HG03520 (cell line): ENCODE data around the gene ECI2.

Experiments used
- ATAC-seq: cut with Tn5 transposase; IDR thresholded peaks from one replicate; pipeline ENCODE4 v1.9.1; 2021; ENCODE audit warnings: mild to moderate bottlenecking, moderate library complexity; ENCODE audit not compliant: unreplicated experiment

Gene ECI2

GRCh38 chr6:4134841-4135664 lies at the start of gene ECI2:
Gene ECI2 (minus strand): TSS chr6:4135575. CDS start chr6:4135560, 15 bp downstream.
- ATAC-seq: peak; percentile 38

GRCh38 chr6:4180652-4181255 lies 45.4 kb upstream of the ECI2 start:
- no peak for ATAC-seq

- no peak for ATAC-seq
These were observed 44.7 kb upstream of the ECI2 start for GRCh38 chr6:4179960-4180651.

- no peak for ATAC-seq
These were observed 43.5 kb upstream of the ECI2 start for GRCh38 chr6:4178737-4179333.

- ATAC-seq: no peak
These were observed 41.5 kb upstream of the ECI2 start for GRCh38 chr6:4176907-4177306.

- no peak for ATAC-seq
These were observed 38.7 kb upstream of the ECI2 start for GRCh38 chr6:4174042-4174441.

- no peak for ATAC-seq
These were observed 37.0 kb upstream of the ECI2 start for GRCh38 chr6:4172368-4172767.

- ATAC-seq: no peak
These were observed 34.9 kb upstream of the ECI2 start for GRCh38 chr6:4170297-4170696.

GRCh38 chr6:4169028-4169789 lies 33.8 kb upstream of the ECI2 start:
- no peak for ATAC-seq

GRCh38 chr6:4167833-4168232 lies 32.5 kb upstream of the ECI2 start:
- ATAC-seq: no peak

GRCh38 chr6:4167123-4167522 lies 31.7 kb upstream of the ECI2 start:
- ATAC-seq: no peak

- no peak for ATAC-seq
These were observed 29.1 kb upstream of the ECI2 start for GRCh38 chr6:4164456-4164855.

- no peak for ATAC-seq
These were observed 28.7 kb upstream of the ECI2 start for GRCh38 chr6:4164117-4164442.

- ATAC-seq: no peak
These were observed 28.2 kb upstream of the ECI2 start for GRCh38 chr6:4163408-4164116.

GRCh38 chr6:4162370-4162769 lies 27.0 kb upstream of the ECI2 start:
- no peak for ATAC-seq

GRCh38 chr6:4159491-4159890 lies 24.1 kb upstream of the ECI2 start:
- no peak for ATAC-seq

GRCh38 chr6:4157506-4157905 lies 22.1 kb upstream of the ECI2 start:
- ATAC-seq: no peak

GRCh38 chr6:4155848-4156466 lies 20.6 kb upstream of the ECI2 start:
- peak; percentile 62 for ATAC-seq

- peak; percentile 60 for ATAC-seq
These were observed 18.2 kb upstream of the ECI2 start for GRCh38 chr6:4153514-4153985.

- ATAC-seq: no peak
These were observed 9.7 kb upstream of the ECI2 start for GRCh38 chr6:4145083-4145482.
